Heart right ventricle (tissue), 16 donors: ENCODE results near the gene ATG4A. TPM values are rescaled to one million over a fixed set of nuclear protein-coding genes. Genes with fewer than 3 reads are reported as not detected.
A peak's percentile ranks its signal among the peaks of the same experiment; 100 is the strongest.

Experiments used
- ATAC-seq, 8 donors: fragments of 200-7000 bp; cut with Tn5 transposase; one replicate each; pipeline ENCODE4 v1.9.1; 2020; ENCODE audit warnings: mild to moderate bottlenecking in 8 of 8, moderate library complexity in 8 of 8, moderate number of reproducible peaks in 1 of 8
- DNase-seq, 2 donors: peaks; one replicate each; pipeline ENCODE4 v3.0.0-alpha.2; 2020
- H3K27ac ChIP-seq, 10 donors: fragments of 200-600 bp; sonication (generic) in 2 of 10; one replicate each; pipeline versions ENCODE4 v1.5.0 to v1.8.0; 2020 to 2022; ENCODE audit warnings: mild to moderate bottlenecking in 3 of 10
- H3K27me3 ChIP-seq, 7 donors: fragments of 200-600 bp; one replicate each; pipeline ENCODE4 v1.8.0; 2021 to 2022; ENCODE audit warnings: mild to moderate bottlenecking in 2 of 7
- H3K36me3 ChIP-seq, 9 donors: fragments of 200-600 bp; sonication (generic) in 1 of 9; one replicate each; pipeline versions ENCODE4 v1.5.0 to v1.8.0; 2020 to 2022; ENCODE audit warnings: mild to moderate bottlenecking in 2 of 9
- H3K4me1 ChIP-seq, 9 donors: fragments of 200-600 bp; sonication (generic) in 1 of 9; one replicate each; pipeline versions ENCODE4 v1.5.0 to v1.8.0; 2020 to 2022; ENCODE audit warnings: mild to moderate bottlenecking in 4 of 9
- H3K4me3 ChIP-seq, 10 donors: fragments of 200-600 bp; sonication (generic) in 2 of 10; one replicate each; pipeline versions ENCODE4 v1.5.0 to v1.8.0; 2020 to 2022; ENCODE audit warnings: mild to moderate bottlenecking in 7 of 10, moderate library complexity in 2 of 10
- H3K9me3 ChIP-seq, 11 donors: fragments of 200-600 bp in 10 of 11; sonication (generic) in 2 of 11; one replicate each; pipeline versions ENCODE4 v1.5.0 to v1.8.0; 2013 to 2022; ENCODE audit warnings: mild to moderate bottlenecking in 2 of 11, control low read depth in 1 of 11, moderate library complexity in 1 of 11
- WGBS, 2 donors: extraction: QIAGEN DNeasy Blood & Tissue Kit; methylation state at CpG; one replicate each; pipeline ENCODE4 v1.1.7; 2013; ENCODE audit warnings: inconsistent platforms in 1 of 2; 5-methylcytosine and 5-hydroxymethylcytosine counted together
- intact Hi-C, 10 donors: fragments of 100-400 bp; cut with DNase I; formaldehyde crosslinking; loops; one replicate each; pipeline versions ENCODE4 v1.11.1 to v1.14.2; 2022
- polyA plus RNA-seq, 2 donors: library from polyadenylated mRNA; stranded (reverse); fragments of 200-250 nt; gene quantifications; one replicate each; pipeline ENCODE4 v1.2.3, GENCODE V29; 2013
- total RNA-seq, 10 donors: library from RNA; stranded (reverse); fragmentation: NEBNext Ultra II Directional in 3 of 10; extraction: Animal tissue kit (Norgen Biotek cat#: 25700) in 3 of 10; gene quantifications; one replicate each; pipeline versions ENCODE4 v1.2.1 to v1.2.4, GENCODE V29; 2021 to 2023
- TF ChIP-seq, protein P1 (sequence below), 9 donors: fragments of 200-600 bp; sonication (generic) in 2 of 9; IDR thresholded peaks; one replicate each; pipeline versions ENCODE4 v1.5.0 to v1.8.0; 2021 to 2022; ENCODE audit warnings: antibody characterized with exemption in 9 of 9, mild to moderate bottlenecking in 5 of 9, moderate library complexity in 1 of 9
- donor health status: Arrhythmogenic right ventricular cardiomyopathy.
- donor health status: ischemic (EF 13 %, LVEDD 7.1; RV severe dilation, severe dysfunction).
- donor health status: healthy with polysubstance abuse.
- donor health status: DM: no; HTN: yes; CAD: no.
- donor health status: DM: no; HTN: no; CAD: no.
- donor health status: ischemic (EF 25% LVEDD 6.9; RV normal size, moderate dysfunction).
- donor health status: ischemic (EF 25% LVEDD 5.7; RV mildly dilated, moderate dysfunction).
- donor health status: healthy.
- donor health status: DM: yes; HTN: yes; CAD: no.
- donor health status: Ischemic cardiomyopathy.
- donor health status: ischemic (EF 35%, LVEDD 5.7; RV mildly dilated, moderate dysfunction).
- donor health status: nonischemic (EF 11% LVEDD 7.7; RV severe dilation, severe dysfunction).
- donor health status: DM: yes; HTN: yes; CAD: no.
- donor health status: PGD.
- donor health status: ischemic (EF 29% LVEDD 5.4; RV normal size, mild dysfunction).
- donor health status: nonischemic (EF 23%, LVEDD 6.1; RV moderate dilation, normal function).

The ATG4A gene
- total and polyA plus RNA-seq, 12 donors: 13.1 to 20.5 (median 17.1) TPM

DNA sequence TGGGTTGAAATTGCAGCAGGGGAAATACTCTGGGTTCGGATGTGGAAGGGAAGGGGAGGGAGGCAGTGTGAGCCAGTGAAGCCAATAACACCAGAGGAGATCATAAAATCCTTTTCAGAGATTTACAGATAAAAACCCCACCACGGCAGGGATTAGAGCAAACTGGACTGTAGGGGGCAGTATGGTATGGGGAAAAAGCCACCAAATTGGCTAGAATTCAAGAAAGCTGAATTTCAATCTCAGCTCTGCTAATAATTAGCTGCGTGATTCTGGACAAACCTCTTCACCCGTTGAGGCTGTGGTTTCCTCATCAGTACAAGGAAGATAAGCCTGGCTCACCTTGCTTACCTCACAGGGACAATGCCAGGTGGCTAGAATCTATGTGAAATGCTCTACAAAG is 108.1 kb downstream of the ATG4A start:
- intact Hi-C loops: loop anchor here in 4 of 10 donors (10.0 kb wide), 1 partner anchor 1275 kb away; no protein-coding TSS in a partner anchor
- DNase-seq (no peak), ATAC-seq (no peak)
- Histone ChIP-seq H3K4me3 (no peak overlapping the region), H3K9me3 (no peaks in the 10 kb centered on the region), H3K36me3 (no peaks in the 10 kb centered on the region), H3K4me1 (no peaks in the 10 kb centered on the region), H3K27me3 (peaks cover 0 to 76% (median 0%) of the 10 kb centered on the region in 7 donors), H3K27ac (no peak overlapping the region)
- TF ChIP-seq, protein P1, sequence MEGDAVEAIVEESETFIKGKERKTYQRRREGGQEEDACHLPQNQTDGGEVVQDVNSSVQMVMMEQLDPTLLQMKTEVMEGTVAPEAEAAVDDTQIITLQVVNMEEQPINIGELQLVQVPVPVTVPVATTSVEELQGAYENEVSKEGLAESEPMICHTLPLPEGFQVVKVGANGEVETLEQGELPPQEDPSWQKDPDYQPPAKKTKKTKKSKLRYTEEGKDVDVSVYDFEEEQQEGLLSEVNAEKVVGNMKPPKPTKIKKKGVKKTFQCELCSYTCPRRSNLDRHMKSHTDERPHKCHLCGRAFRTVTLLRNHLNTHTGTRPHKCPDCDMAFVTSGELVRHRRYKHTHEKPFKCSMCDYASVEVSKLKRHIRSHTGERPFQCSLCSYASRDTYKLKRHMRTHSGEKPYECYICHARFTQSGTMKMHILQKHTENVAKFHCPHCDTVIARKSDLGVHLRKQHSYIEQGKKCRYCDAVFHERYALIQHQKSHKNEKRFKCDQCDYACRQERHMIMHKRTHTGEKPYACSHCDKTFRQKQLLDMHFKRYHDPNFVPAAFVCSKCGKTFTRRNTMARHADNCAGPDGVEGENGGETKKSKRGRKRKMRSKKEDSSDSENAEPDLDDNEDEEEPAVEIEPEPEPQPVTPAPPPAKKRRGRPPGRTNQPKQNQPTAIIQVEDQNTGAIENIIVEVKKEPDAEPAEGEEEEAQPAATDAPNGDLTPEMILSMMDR (IDR thresholded peaks at IDR 0.05): peak in 8 of 9 donors; percentile 26 to 58 (median 54)
- 10 to 13% methylated on average over 4 of the region's 4 CpGs for WGBS, 2 donors

DNA sequence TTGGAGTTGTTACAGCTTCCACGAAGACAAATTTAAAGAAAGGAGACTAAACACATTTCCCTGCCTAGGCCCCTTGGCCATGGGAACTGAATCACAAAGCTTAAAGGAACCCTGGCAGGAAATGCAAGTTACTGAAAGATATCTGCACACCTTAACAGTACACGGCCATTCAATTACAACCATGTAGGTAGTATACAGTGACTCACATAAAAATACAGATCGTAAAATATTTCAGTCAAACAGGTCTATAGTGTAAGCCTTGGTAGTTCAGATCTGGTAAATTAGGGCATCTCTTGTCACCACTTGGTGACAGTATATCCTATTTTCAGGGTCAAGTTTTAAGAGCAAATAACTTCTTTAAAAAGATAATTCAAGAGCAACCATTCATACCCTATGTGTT is 112.0 kb downstream of the ATG4A start:
- WGBS, 2 donors: 68 to 82% methylated on average over 3 of the region's 3 CpGs
- Histone ChIP-seq H3K36me3 (no peaks in the 10 kb centered on the region), H3K4me1 (no peaks in the 10 kb centered on the region), H3K4me3 (no peak overlapping the region), H3K27me3 (peaks cover 0 to 82% (median 0%) of the 10 kb centered on the region in 7 donors), H3K9me3 (no peaks in the 10 kb centered on the region), H3K27ac (no peak overlapping the region)
- TF ChIP-seq, protein P1 (IDR thresholded peaks at IDR 0.05): no peak
- intact Hi-C loops: loop anchor here in 3 of 10 donors (10.0 kb wide), 1 partner anchor 1271 kb away; no protein-coding TSS in a partner anchor
- DNase-seq (no peak), ATAC-seq (no peak)

Other genes starting within 250 kb of the ATG4A start
- gene TEX13B, start 109.4 kb upstream of the ATG4A start, total RNA-seq: not detected
- not detected for gene TEX13B, start 109.4 kb upstream of the ATG4A start, polyA plus RNA-seq
- gene VSIG1, start 46.7 kb upstream of the ATG4A start, total RNA-seq: under 1 TPM in 3 of 10 donors, not detected in 7; 0.09 to 0.46 (median 0.16) TPM
- gene VSIG1, start 46.7 kb upstream of the ATG4A start, polyA plus RNA-seq: under 1 TPM in 1 of 2 donors, not detected in 1; 0.03 TPM
- 10 to 100 TPM; 16.5 to 27.0 (median 21.2) TPM for gene PSMD10, start 236 bp upstream of the ATG4A start, total RNA-seq
- gene PSMD10, start 236 bp upstream of the ATG4A start, polyA plus RNA-seq: 10 to 100 TPM; 13.9 to 28.0 TPM